PFSK-1 (cell line): Measurements from ENCODE around the gene UGGT2.

Experiments used
- FOXP2 ChIP-seq: optimal IDR thresholded peaks from 2 replicates; pipeline ENCODE3; 2011; ENCODE audit warnings: borderline replicate concordance, control low read depth, inconsistent platforms; ENCODE audit not compliant: insufficient read depth; ENCODE audit errors: extremely low read length, extremely low read depth
- POLR2AphosphoS5 ChIP-seq: IDR thresholded peaks from 2 replicates; pipeline ENCODE4 v1.6.1; 2012; ENCODE audit warnings: low read depth, mild to moderate bottlenecking, control low read depth, low read length, moderate library complexity
- REST ChIP-seq, 2 experiments: IDR thresholded peaks; 2 replicates each; pipeline versions ENCODE4 v1.6.1 to v1.8.0; 2011 to 2012; ENCODE audit warnings: low read depth in 2 of 2, low read length in 2 of 2, control low read depth in 1 of 2, inconsistent platforms in 1 of 2, mild to moderate bottlenecking in 1 of 2, moderate library complexity in 1 of 2; ENCODE audit not compliant: insufficient read depth in 1 of 2
- SIN3A ChIP-seq: IDR thresholded peaks from 2 replicates; pipeline ENCODE4 v1.6.1; 2012; ENCODE audit warnings: mild to moderate bottlenecking, low read length, moderate library complexity, borderline replicate concordance; ENCODE audit not compliant: insufficient read depth
- TAF1 ChIP-seq: IDR thresholded peaks from 2 replicates; pipeline ENCODE4 v1.6.1; 2012; ENCODE audit warnings: low read length, control low read depth, borderline replicate concordance; ENCODE audit not compliant: insufficient read depth

The UGGT2 gene

GRCh38 chr13:95914991-95915501 is 138.2 kb downstream of the UGGT2 start:
- TF ChIP-seq POLR2AphosphoS5 (no peak), REST (IDR thresholded peaks at IDR 0.05; ENCODE audit: insufficient read depth in 1 of 2, low read depth in 2 of 2, low read length in 2 of 2) (no peak), SIN3A (no peak), TAF1 (no peak), FOXP2 (no peak)

GRCh38 chr13:95906999-95907398 is 146.2 kb downstream of the UGGT2 start:
- TF ChIP-seq FOXP2, result no peak
- TF ChIP-seq SIN3A, result no peak
- no peak for TF ChIP-seq POLR2AphosphoS5
- no peak for TF ChIP-seq TAF1
- TF ChIP-seq REST (IDR thresholded peaks at IDR 0.05; ENCODE audit: insufficient read depth in 1 of 2, low read depth in 2 of 2, low read length in 2 of 2), result no peak

GRCh38 chr13:95903569-95903968 is 149.6 kb downstream of the UGGT2 start:
- TF ChIP-seq FOXP2 (no peak), REST (IDR thresholded peaks at IDR 0.05; ENCODE audit: insufficient read depth in 1 of 2, low read depth in 2 of 2, low read length in 2 of 2) (no peak), SIN3A (no peak), POLR2AphosphoS5 (no peak), TAF1 (no peak)

GRCh38 chr13:95902741-95903140 is 150.5 kb downstream of the UGGT2 start:
- no peak for TF ChIP-seq TAF1
- TF ChIP-seq FOXP2, result no peak
- no peak for TF ChIP-seq SIN3A
- TF ChIP-seq POLR2AphosphoS5, result no peak
- TF ChIP-seq REST (IDR thresholded peaks at IDR 0.05; ENCODE audit: insufficient read depth in 1 of 2, low read depth in 2 of 2, low read length in 2 of 2), result no peak

- no peak for TF ChIP-seq FOXP2
- TF ChIP-seq POLR2AphosphoS5, result no peak
- no peak for TF ChIP-seq TAF1
- no peak for TF ChIP-seq SIN3A
- no peak for TF ChIP-seq REST (IDR thresholded peaks at IDR 0.05; ENCODE audit: insufficient read depth in 1 of 2, low read depth in 2 of 2, low read length in 2 of 2)
Measured at GRCh38 chr13:95898256-95898655, 154.9 kb downstream of the UGGT2 start.
